Activated naive CD4-positive, alpha-beta T cell treated with anti-CD3 and anti-CD28 coated beads, Interleukin-2, amount 50 U/mL, for 72 hours (primary cell): ENCODE results near the gene SCUBE1. TPM values are rescaled to one million over a fixed set of nuclear protein-coding genes. Genes with fewer than 3 reads are reported as not detected.

Experiments used
- ATAC-seq, 2 donors: fragments of 150-1000 bp; cut with Tn5 transposase; 2 replicates each; pipeline ENCODE4 v1.10.0; 2021; ENCODE audit warnings: mild to moderate bottlenecking in 2 of 2, moderate library complexity in 2 of 2
- DNase-seq, 2 donors: peaks; one replicate each; pipeline ENCODE4 v3.0.0; 2021 to 2022; ENCODE audit warnings: low spot score in 2 of 2
- H3K27ac Mint-ChIP-seq, 2 donors: one replicate each; pipeline ENCODE4 v1.8.0; 2022; ENCODE audit warnings: mild to moderate bottlenecking in 2 of 2, mixed read lengths in 2 of 2
- H3K36me3 Mint-ChIP-seq, 2 donors: one replicate each; pipeline ENCODE4 v1.8.0; 2022; ENCODE audit warnings: mixed read lengths in 2 of 2
- H3K9me3 Mint-ChIP-seq, 2 donors: one replicate each; pipeline ENCODE4 v1.8.0; 2022; ENCODE audit warnings: mixed read lengths in 2 of 2
- total RNA-seq, 2 donors: library from RNA; stranded (reverse); gene quantifications; one replicate each; pipeline ENCODE4 v1.2.3, GENCODE V29; 2022

The SCUBE1 gene
- total RNA-seq, 2 donors from 2014 or later, result 0.39 TPM; not detected in 1

DNA sequence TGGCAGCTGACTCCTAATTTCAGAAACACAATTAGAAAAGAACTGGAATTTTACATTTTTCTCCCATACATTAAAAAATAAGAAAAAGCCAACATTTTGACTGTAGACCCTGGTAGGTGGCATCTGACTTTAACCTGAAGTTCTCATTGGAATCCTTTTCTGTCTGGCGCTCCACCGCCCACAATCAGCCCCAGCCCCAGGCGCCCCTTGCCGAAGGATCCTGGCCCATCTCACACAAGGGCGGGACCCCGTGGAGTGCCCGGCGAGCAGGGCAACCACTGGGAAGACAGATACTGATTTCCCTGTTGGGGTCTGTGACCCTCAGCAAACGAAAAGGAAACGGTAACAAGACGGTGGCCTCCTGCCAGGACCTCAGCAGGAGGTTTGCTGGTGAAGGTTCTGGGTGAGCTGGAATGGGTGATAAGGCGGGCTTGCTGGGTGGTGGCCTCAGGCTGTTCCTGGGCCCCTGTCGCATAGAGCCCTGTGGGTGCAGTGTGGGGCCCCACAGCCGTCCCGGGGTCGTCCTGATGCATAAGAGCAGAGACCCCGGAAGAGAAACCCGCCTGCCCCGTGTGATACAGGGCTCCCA lies 176.1 kb downstream of the SCUBE1 start:
- no peak for ATAC-seq
- H3K27ac Mint-ChIP-seq, result no peak overlapping the region
- H3K9me3 Mint-ChIP-seq, result no peaks in the 10 kb centered on the region
- H3K36me3 Mint-ChIP-seq, result no peaks in the 10 kb centered on the region
- no peak for DNase-seq

DNA sequence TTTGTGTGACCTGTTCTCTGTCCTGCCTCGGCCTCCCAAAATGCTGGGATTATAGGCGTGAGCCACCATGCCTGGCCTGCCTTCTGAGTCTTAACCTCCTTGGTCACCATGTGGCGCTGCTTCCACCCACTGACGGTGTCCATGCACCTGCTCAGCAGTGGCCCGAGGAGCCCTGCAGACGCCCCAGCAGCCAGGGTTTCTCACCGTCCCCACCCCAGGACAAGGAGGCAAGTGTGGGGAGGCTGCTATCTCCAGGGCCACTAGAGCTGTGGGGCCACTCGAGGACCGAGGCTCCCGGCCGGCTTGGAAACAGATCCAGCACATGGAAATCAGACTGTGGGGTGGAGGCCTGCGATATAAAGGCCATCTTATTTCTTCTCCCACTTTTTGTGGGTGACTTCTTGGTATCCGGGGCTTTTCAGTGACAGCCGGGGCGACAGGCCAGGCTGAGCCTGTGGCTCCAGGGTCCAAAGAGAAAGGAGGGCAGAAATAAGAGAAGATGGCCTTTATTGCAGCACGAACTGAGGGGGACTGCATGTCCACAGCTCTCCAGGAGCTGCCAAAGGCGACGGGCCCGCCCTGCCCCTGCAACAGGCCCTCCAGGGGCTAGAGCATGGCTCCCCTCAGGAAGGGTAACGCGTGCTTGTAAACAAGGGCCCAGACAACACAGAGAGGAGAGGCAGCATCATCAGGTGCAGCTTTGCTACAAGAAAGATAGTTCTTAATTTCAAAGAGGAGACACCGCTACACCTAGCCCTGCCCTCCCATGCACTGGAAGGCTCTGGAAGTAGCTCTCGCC lies 176.8 kb downstream of the SCUBE1 start:
- no peak for DNase-seq
- Mint-ChIP-seq H3K27ac (peak overlapping the region; percentile 47 to 53), H3K9me3 (no peaks in the 10 kb centered on the region), H3K36me3 (no peaks in the 10 kb centered on the region)
- no peak for ATAC-seq

DNA sequence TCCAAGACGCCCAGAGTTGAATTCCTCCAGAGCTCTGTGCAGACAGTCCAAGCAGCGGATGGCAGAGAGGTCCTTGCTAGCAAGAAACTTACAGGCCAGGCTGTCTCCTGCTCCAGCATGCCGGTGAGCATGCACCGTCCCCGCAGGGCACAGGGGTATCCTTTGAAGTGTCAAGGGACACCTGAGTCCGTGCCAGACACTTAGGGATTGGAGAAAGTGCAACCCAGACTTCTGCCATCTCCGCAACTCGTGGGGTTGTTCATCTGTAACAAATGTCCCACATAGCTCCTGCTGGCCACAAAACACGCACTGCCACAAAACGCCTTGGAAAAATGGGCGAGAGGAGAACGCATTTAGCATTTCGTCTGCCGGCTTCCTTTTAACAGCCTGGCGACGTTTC lies 178.5 kb downstream of the SCUBE1 start:
- ATAC-seq, result no peak
- peak overlapping the region in 1 of 2 donors; percentile 22 for H3K27ac Mint-ChIP-seq
- no peak for DNase-seq
- H3K9me3 Mint-ChIP-seq, result no peaks in the 10 kb centered on the region
- no peaks in the 10 kb centered on the region for H3K36me3 Mint-ChIP-seq

- Mint-ChIP-seq H3K36me3 (no peaks in the 10 kb centered on the region), H3K9me3 (no peaks in the 10 kb centered on the region), H3K27ac (no peak overlapping the region)
- ATAC-seq (no peak), DNase-seq (no peak)
These were observed 179.9 kb downstream of the SCUBE1 start for GRCh38 chr22:43163241-43163795.

GRCh38 chr22:43162412-43163150 lies 180.6 kb downstream of the SCUBE1 start:
- Mint-ChIP-seq H3K9me3 (no peaks in the 10 kb centered on the region), H3K27ac (no peak overlapping the region), H3K36me3 (no peaks in the 10 kb centered on the region)
- ATAC-seq (no peak), DNase-seq (no peak)

DNA sequence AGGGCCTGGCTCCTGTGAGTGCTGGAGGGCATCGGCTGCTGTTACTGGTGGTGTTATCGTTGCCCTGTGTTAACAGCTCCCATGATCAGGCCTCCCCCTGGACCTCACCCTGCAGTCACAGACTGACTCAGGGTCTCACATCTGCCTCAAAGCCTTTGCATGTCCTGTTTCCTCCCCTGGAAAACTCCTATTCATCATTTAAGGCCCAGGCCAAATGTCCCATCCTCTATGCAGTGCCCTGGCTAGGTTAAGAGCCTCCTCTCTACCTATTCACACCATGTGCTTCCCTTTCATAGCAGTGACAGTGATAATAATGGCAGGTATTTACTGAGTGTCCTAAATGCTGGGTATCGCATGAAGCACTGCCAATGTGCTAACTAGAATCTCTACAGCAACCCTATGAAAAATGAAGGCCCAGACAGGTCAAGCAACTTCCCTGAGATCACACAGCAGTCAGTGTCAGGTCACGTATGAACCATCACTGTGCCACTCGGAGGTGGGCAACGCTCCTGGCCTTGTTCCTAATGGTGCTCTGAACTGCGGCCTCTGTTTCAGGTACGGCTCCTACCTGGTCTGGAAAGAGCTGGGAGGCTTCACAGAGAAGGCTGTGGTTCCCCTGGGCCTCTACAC lies 182.6 kb downstream of the SCUBE1 start:
- no peak for DNase-seq
- H3K27ac Mint-ChIP-seq, result peak overlapping the region; percentile 32 to 61
- no peak for ATAC-seq
- no peaks in the 10 kb centered on the region for H3K9me3 Mint-ChIP-seq
- H3K36me3 Mint-ChIP-seq, result no peaks in the 10 kb centered on the region

GRCh38 chr22:43159484-43160178 lies 183.5 kb downstream of the SCUBE1 start:
- no peak for DNase-seq
- Mint-ChIP-seq H3K9me3 (no peaks in the 10 kb centered on the region), H3K27ac (no peak overlapping the region), H3K36me3 (no peaks in the 10 kb centered on the region)
- ATAC-seq, result no peak

DNA sequence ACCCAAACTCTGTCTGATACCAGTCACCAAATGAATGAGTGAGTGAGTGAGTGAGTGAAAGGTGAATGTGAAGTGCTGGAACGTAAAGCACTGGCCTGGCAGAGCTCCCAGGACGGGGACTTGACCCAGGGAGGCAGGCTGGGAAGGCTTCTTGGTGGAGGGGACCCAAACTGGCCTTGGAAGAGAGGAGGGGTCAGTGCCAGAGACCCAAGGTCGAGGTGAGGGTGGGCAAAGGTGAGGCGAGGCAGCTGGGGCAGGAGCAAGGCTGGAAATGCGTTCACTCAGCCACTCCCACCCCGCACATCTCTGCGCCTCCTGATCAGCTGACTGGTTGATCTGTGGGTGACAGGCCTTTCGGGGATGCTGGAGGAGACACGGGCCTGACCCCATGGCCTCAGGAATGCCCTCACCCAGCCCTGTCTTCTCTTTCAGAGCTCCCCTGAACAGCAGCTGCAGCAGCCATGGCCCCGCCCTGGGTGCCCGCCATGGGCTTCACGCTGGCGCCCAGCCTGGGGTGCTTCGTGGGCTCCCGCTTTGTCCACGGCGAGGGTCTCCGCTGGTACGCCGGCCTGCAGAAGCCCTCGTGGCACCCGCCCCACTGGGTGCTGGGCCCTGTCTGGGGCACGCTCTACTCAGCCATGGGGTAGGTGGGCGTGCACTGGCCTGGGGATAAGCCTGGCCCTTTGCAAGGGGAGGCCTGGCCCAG lies 184.2 kb downstream of the SCUBE1 start:
- H3K27ac Mint-ChIP-seq, result peak overlapping the region; percentile 48 to 90
- H3K9me3 Mint-ChIP-seq, result no peaks in the 10 kb centered on the region
- DNase-seq (no peak), ATAC-seq (no peak)
- H3K36me3 Mint-ChIP-seq, result no peaks in the 10 kb centered on the region

DNA sequence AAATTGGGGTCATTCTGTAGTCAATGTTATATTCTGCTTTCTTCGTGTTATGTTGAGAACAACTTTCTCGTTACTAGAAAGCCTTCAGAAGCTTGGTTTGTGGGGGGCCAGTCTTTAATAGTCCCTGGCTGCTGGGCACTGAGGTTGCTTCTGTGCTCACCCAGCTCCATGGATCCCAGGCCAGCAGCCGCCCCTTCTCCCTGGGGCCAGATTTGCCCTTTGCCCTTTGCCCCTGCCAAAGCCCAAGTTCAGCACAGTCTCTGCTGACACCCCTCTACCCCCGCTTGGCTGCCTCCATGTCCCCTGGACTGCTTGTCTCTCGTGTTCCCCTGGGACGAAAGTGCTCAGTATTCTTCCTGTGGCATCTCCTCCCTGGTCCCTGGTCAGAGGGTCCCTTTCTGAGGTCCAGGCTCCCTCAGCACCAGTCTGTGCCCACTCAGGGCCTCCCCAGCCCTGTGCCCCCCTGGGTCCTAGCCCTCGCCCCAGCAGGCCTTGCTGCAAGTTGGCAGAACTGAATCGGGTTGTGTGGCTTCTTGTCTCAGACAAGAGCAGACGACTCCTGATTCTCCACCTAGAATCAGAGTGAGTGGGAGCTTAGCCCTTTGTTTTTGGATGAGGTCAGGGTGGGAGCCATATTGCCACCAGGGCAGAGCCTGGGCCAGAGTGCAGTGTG lies 185.2 kb downstream of the SCUBE1 start:
- ATAC-seq (no peak), DNase-seq (no peak)
- Mint-ChIP-seq H3K27ac (peak overlapping the region; percentile 48 to 90), H3K36me3 (no peaks in the 10 kb centered on the region), H3K9me3 (no peaks in the 10 kb centered on the region)

DNA sequence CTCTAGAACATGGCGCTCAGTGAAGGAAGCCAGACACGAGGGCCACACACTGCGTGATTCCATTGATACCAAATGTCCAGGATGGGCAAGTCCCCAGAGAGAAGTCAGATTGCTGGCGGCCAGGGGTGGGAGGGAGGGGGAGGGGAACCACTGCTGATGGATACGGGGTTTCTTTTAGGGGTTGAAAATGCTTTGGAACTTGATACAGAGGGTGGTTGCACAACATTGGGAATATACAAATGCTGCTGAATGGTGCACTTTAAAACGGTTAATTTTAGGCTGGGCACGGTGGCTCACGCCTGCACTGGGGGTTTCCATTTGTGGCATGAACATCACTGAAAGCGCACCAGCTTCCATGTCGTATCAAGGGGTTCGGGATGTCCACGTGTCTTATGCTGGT lies 186.8 kb downstream of the SCUBE1 start:
- no peak for DNase-seq
- no peak for ATAC-seq
- Mint-ChIP-seq H3K27ac (no peak overlapping the region), H3K9me3 (no peaks in the 10 kb centered on the region), H3K36me3 (no peaks in the 10 kb centered on the region)

DNA sequence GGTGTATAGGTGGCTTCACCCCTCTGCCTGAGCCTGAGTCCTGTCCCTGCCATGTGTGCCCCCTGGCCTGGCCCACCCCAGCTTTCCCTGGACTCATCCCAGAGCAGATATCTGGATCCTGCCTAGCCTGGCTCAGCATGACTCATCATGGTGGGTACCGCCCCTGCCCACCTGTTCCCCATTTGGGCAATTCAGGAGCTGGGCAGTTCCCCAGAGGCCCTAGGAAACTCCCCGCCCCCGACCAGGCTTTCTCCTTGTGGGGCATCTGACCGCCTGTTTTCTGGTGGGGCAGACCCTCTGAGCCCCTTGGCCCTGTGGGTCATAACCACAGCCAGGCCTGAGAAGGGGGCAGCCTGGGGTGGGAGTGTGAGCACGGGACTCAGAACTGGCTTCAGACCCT lies 187.4 kb downstream of the SCUBE1 start:
- no peaks in the 10 kb centered on the region for H3K9me3 Mint-ChIP-seq
- no peak for ATAC-seq
- peaks cover 0 to 4% of the 10 kb centered on the region in 2 donors for H3K36me3 Mint-ChIP-seq
- H3K27ac Mint-ChIP-seq, result no peak overlapping the region
- DNase-seq, result no peak

DNA sequence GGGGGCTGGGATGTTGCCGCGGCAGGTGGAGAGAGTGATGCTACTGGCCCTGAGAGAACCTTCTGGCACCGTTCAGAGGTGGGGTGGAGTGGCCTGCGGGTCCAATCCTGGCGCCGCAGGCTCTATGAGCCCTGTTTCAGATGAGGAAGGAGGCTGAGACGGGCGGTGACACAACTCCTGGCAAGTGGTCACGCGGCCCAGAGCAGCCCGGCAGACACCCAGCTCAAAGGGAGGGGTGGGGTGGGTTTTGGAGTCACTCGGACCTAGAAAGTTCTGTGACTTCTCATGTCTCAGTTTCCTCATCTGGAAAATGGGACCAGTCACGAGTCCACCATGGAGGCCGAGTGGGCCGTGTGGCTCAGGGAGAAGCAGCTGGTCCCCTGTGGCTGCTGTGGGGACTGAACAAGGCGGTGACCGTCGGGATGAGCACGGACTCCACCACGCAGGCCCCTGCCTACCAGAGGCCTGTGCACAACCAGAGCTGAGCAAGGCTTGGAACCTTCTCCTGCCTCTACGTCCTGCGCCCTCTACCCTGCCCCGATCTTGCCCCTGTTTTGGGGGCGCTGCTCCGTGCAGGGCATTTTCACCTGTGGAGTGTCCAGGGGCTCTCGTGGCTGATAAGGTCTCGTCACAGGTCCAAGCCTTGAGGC lies 188.2 kb downstream of the SCUBE1 start:
- Mint-ChIP-seq H3K27ac (peak overlapping the region in 1 of 2 donors; percentile 22), H3K36me3 (peaks cover 0 to 7% of the 10 kb centered on the region in 2 donors), H3K9me3 (no peaks in the 10 kb centered on the region)
- ATAC-seq, result no peak
- no peak for DNase-seq

DNA sequence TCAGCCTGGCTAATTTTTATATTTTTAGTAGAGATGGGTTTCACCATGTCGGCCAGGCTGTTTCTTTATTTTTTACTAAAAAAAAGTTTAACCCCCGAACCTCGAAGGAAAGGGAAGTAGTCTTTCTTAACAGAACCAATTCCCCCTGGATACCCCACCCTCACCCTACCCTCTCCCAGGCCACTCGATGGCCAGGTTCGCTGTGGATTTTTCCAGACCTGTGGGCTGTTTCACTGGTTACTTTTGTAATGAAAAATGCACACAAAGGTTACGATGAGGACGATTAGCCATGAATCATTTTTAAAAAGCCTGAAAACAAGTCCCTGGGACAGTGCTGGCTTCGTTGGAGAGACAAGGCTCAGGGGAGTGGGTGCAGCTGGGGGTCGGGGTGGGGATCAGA lies 189.3 kb downstream of the SCUBE1 start:
- DNase-seq, result no peak
- Mint-ChIP-seq H3K9me3 (no peaks in the 10 kb centered on the region), H3K27ac (no peak overlapping the region), H3K36me3 (peaks cover 0 to 7% of the 10 kb centered on the region in 2 donors)
- no peak for ATAC-seq

- DNase-seq, result peak; percentile 60 to 71
- ATAC-seq, result peak; percentile 81 to 84
- H3K9me3 Mint-ChIP-seq, result no peaks in the 10 kb centered on the region
- H3K36me3 Mint-ChIP-seq, result peaks cover 0 to 7% of the 10 kb centered on the region in 2 donors
- H3K27ac Mint-ChIP-seq, result peak overlapping the region; percentile 65 to 78
These were observed 190.7 kb downstream of the SCUBE1 start for GRCh38 chr22:43152357-43153071.
